Measurements from ENCODE around the gene POU3F4. TPM values are rescaled to one million over a fixed set of nuclear protein-coding genes. Genes with fewer than 3 reads are reported as not detected.

The POU3F4 gene
- total RNA-seq, 1 donor from 2014 or later: not detected

- Histone ChIP-seq H3K36me3 (ENCODE audit: control insufficient read depth in 3 of 3, insufficient read depth in 3 of 3, low read length in 3 of 3) (no peaks in the 10 kb centered on the region), H3K4me3 (ENCODE audit: low read length in 3 of 3) (no peak overlapping the region), H3K4me1 (ENCODE audit: control insufficient read depth in 3 of 3, insufficient read depth in 3 of 3, low read length in 3 of 3) (peaks cover 0 to 9% (median 0%) of the 10 kb centered on the region in 3 donors), H3K9me3 (ENCODE audit: control insufficient read depth in 3 of 3, low read length in 3 of 3) (no peaks in the 10 kb centered on the region), H3K9ac (ENCODE audit: low read depth in 1 of 3, low read length in 3 of 3) (no peak overlapping the region), H3K27ac (ENCODE audit: low read depth, low read length) (no peak overlapping the region), H3K27me3 (ENCODE audit: control insufficient read depth in 3 of 3, insufficient read depth in 3 of 3, low read length in 3 of 3) (peaks cover 18 to 41% (median 31%) of the 10 kb centered on the region in 3 donors)
Measured at GRCh38 chrX:83511208-83511607, 3.1 kb downstream of the POU3F4 start.

GRCh38 chrX:83512111-83512510 lies 4.0 kb downstream of the POU3F4 start:
- peaks cover 18 to 34% (median 31%) of the 10 kb centered on the region in 3 donors for H3K27me3 ChIP-seq (ENCODE audit: control insufficient read depth in 3 of 3, insufficient read depth in 3 of 3, low read length in 3 of 3)

GRCh38 chrX:83516597-83516996 lies 8.5 kb downstream of the POU3F4 start:
- H3K9me3 ChIP-seq (ENCODE audit: control insufficient read depth in 3 of 3, low read length in 3 of 3): no peaks in the 10 kb centered on the region
- H3K27me3 ChIP-seq (ENCODE audit: control insufficient read depth in 3 of 3, insufficient read depth in 3 of 3, low read length in 3 of 3): peaks cover 0 to 8% (median 6%) of the 10 kb centered on the region in 3 donors
- H3K4me1 ChIP-seq (ENCODE audit: control insufficient read depth in 3 of 3, insufficient read depth in 3 of 3, low read length in 3 of 3): no peaks in the 10 kb centered on the region
- H3K4me3 ChIP-seq (ENCODE audit: low read length in 3 of 3): no peak overlapping the region
- no peak overlapping the region for H3K9ac ChIP-seq (ENCODE audit: low read depth in 1 of 3, low read length in 3 of 3)
- H3K36me3 ChIP-seq (ENCODE audit: control insufficient read depth in 3 of 3, insufficient read depth in 3 of 3, low read length in 3 of 3): no peaks in the 10 kb centered on the region
- H3K27ac ChIP-seq (ENCODE audit: low read depth, low read length): no peak overlapping the region

More at GRCh38 chrX:83512111-83512510, 4.0 kb downstream of the POU3F4 start:
- peaks cover 0 to 9% (median 0%) of the 10 kb centered on the region in 3 donors for H3K4me1 ChIP-seq (ENCODE audit: control insufficient read depth in 3 of 3, insufficient read depth in 3 of 3, low read length in 3 of 3)
- H3K27ac ChIP-seq (ENCODE audit: low read depth, low read length): no peak overlapping the region
- H3K4me3 ChIP-seq (ENCODE audit: low read length in 3 of 3): no peak overlapping the region
- no peaks in the 10 kb centered on the region for H3K9me3 ChIP-seq (ENCODE audit: control insufficient read depth in 3 of 3, low read length in 3 of 3)
- no peak overlapping the region for H3K9ac ChIP-seq (ENCODE audit: low read depth in 1 of 3, low read length in 3 of 3)
- H3K36me3 ChIP-seq (ENCODE audit: control insufficient read depth in 3 of 3, insufficient read depth in 3 of 3, low read length in 3 of 3): no peaks in the 10 kb centered on the region

- Histone ChIP-seq H3K9ac (ENCODE audit: low read depth in 1 of 3, low read length in 3 of 3) (no peak overlapping the region), H3K4me3 (ENCODE audit: low read length in 3 of 3) (no peak overlapping the region), H3K27me3 (ENCODE audit: control insufficient read depth in 3 of 3, insufficient read depth in 3 of 3, low read length in 3 of 3) (no peaks in the 10 kb centered on the region), H3K27ac (ENCODE audit: low read depth, low read length) (no peak overlapping the region), H3K9me3 (ENCODE audit: control insufficient read depth in 3 of 3, low read length in 3 of 3) (no peaks in the 10 kb centered on the region), H3K36me3 (ENCODE audit: control insufficient read depth in 3 of 3, insufficient read depth in 3 of 3, low read length in 3 of 3) (no peaks in the 10 kb centered on the region), H3K4me1 (ENCODE audit: control insufficient read depth in 3 of 3, insufficient read depth in 3 of 3, low read length in 3 of 3) (no peaks in the 10 kb centered on the region)
Measured at GRCh38 chrX:83521905-83522304, 13.8 kb downstream of the POU3F4 start.

- Histone ChIP-seq H3K9me3 (ENCODE audit: control insufficient read depth in 3 of 3, low read length in 3 of 3) (no peaks in the 10 kb centered on the region), H3K4me1 (ENCODE audit: control insufficient read depth in 3 of 3, insufficient read depth in 3 of 3, low read length in 3 of 3) (no peaks in the 10 kb centered on the region), H3K9ac (ENCODE audit: low read depth in 1 of 3, low read length in 3 of 3) (no peak overlapping the region), H3K27ac (ENCODE audit: low read depth, low read length) (no peak overlapping the region), H3K36me3 (ENCODE audit: control insufficient read depth in 3 of 3, insufficient read depth in 3 of 3, low read length in 3 of 3) (no peaks in the 10 kb centered on the region), H3K4me3 (ENCODE audit: low read length in 3 of 3) (no peak overlapping the region), H3K27me3 (ENCODE audit: control insufficient read depth in 3 of 3, insufficient read depth in 3 of 3, low read length in 3 of 3) (no peaks in the 10 kb centered on the region)
Measured at GRCh38 chrX:83529950-83530349, 21.9 kb downstream of the POU3F4 start.

GRCh38 chrX:83535417-83536196 lies 27.5 kb downstream of the POU3F4 start:
- Histone ChIP-seq H3K9me3 (ENCODE audit: control insufficient read depth in 3 of 3, low read length in 3 of 3) (no peaks in the 10 kb centered on the region), H3K27ac (ENCODE audit: low read depth, low read length) (no peak overlapping the region), H3K36me3 (ENCODE audit: control insufficient read depth in 3 of 3, insufficient read depth in 3 of 3, low read length in 3 of 3) (no peaks in the 10 kb centered on the region), H3K9ac (ENCODE audit: low read depth in 1 of 3, low read length in 3 of 3) (no peak overlapping the region), H3K4me3 (ENCODE audit: low read length in 3 of 3) (no peak overlapping the region), H3K4me1 (ENCODE audit: control insufficient read depth in 3 of 3, insufficient read depth in 3 of 3, low read length in 3 of 3) (no peaks in the 10 kb centered on the region), H3K27me3 (ENCODE audit: control insufficient read depth in 3 of 3, insufficient read depth in 3 of 3, low read length in 3 of 3) (no peaks in the 10 kb centered on the region)
